A549 (cell line): ENCODE results near the gene CNTN2. TPM values are rescaled to one million over a fixed set of nuclear protein-coding genes. Genes with fewer than 3 reads are reported as not detected.

Experiments used
- ATAC-seq, 2 experiments: fragments of 200-7000 bp in 1 of 2; fragments of >200 bp in 1 of 2; cut with Nextera tagmentation in 1 of 2; cut with Tn5 transposase in 1 of 2; 3 replicates each; pipeline versions ENCODE4 v1.8.0 to v1.9.1; 2018 to 2020; ENCODE audit warnings: mild to moderate bottlenecking in 1 of 2, moderate library complexity in 1 of 2
- CTCF ChIA-PET: fragments of 300-600 bp; sonication (Branson Sonifier 250); formaldehyde crosslinking; extraction: SDS; loops from one replicate; lab custom pipeline; 2021; ENCODE audit warnings: antibody characterized with exemption, inconsistent platforms; lab: Yijun Ruan, JAX
- POLR2A ChIA-PET: fragments of 350-600 bp; formaldehyde crosslinking; extraction: SDS; loops from one replicate; lab custom pipeline; 2021; ENCODE audit warnings: antibody characterized with exemption, inconsistent platforms; lab: Yijun Ruan, JAX
- DNase-seq, 2 experiments: peaks; one replicate each; pipeline versions ENCODE4 v3.0.0 to v3.0.0-alpha.2; 2011 to 2016; ENCODE audit warnings: low read depth in 1 of 2, low spot score in 1 of 2
- FAIRE-seq: peaks from 2 replicates; lab custom pipeline; 2011; peaks lifted over from hg19 to GRCh38; lab: Jason Lieb, UNC
- H3K27ac ChIP-seq, 2 experiments: fragments of >200 bp; sonication (Bioruptor Twin); formaldehyde crosslinking; 3 replicates each; pipeline ENCODE4 v1.5.1; 2016 to 2017
- H3K4me1 ChIP-seq: fragments of >200 bp; sonication (Bioruptor Twin); formaldehyde crosslinking; 3 replicates; pipeline ENCODE4 v1.6.1; 2016
- H3K4me2 ChIP-seq: fragments of >200 bp; sonication (Bioruptor Twin); formaldehyde crosslinking; 3 replicates; pipeline ENCODE4 v1.6.1; 2016
- H3K4me3 ChIP-seq: fragments of >200 bp; sonication (Bioruptor Twin); formaldehyde crosslinking; 3 replicates; pipeline ENCODE4 v1.5.1; 2016
- H3K9me3 ChIP-seq: fragments of >200 bp; sonication (Bioruptor Twin); formaldehyde crosslinking; 3 replicates; pipeline ENCODE4 v1.6.1; 2016
- BHLHE40 ChIP-seq: IDR thresholded peaks from 2 replicates; pipeline ENCODE4 v1.6.1; 2012; ENCODE audit warnings: low read depth, low read length, inconsistent platforms
- CEBPB ChIP-seq, 2 experiments: fragments of >200 bp in 1 of 2; sonication (Bioruptor Twin) in 1 of 2; formaldehyde crosslinking in 1 of 2; IDR thresholded peaks; 2 replicates each; pipeline ENCODE4 v1.6.1; 2012 to 2016
- EP300 ChIP-seq, 2 experiments: fragments of >200 bp; sonication (Bioruptor Twin); formaldehyde crosslinking; IDR thresholded peaks; 2 replicates in 1 of 2; 3 replicates in 1 of 2; pipeline ENCODE4 v1.6.1; 2016 to 2017
- FOXS1 ChIP-seq: fragments of 250-450 bp; sonication (Bioruptor Pico); IDR thresholded peaks from 2 replicates; pipeline ENCODE4 v1.5.0; 2020; ENCODE audit warnings: mild to moderate bottlenecking, moderate library complexity
- HDAC2 ChIP-seq: fragments of 200-600 bp; sonication (generic); IDR thresholded peaks from 2 replicates; pipeline ENCODE4 v1.6.1; 2016
- HOXB13 ChIP-seq: fragments of 250-450 bp; sonication (Bioruptor Pico); IDR thresholded peaks from 2 replicates; pipeline ENCODE4 v1.5.0; 2020; ENCODE audit warnings: low read depth, mild to moderate bottlenecking, moderate library complexity
- JUNB ChIP-seq: fragments of >200 bp; sonication (Bioruptor Twin); formaldehyde crosslinking; IDR thresholded peaks from 2 replicates; pipeline ENCODE4 v1.6.1; 2016
- RAD21 ChIP-seq, 2 experiments: fragments of >200 bp in 1 of 2; sonication (Bioruptor Twin) in 1 of 2; formaldehyde crosslinking in 1 of 2; IDR thresholded peaks in 1 of 2; conservative IDR thresholded peaks in 1 of 2; 2 replicates in 1 of 2; 3 replicates in 1 of 2; pipeline ENCODE4 v1.6.1; 2012 to 2018; ENCODE audit warnings: inconsistent platforms in 1 of 2
- RCOR1 ChIP-seq: fragments of 150-350 bp; IDR thresholded peaks from 2 replicates; pipeline ENCODE4 v1.6.1; 2014; ENCODE audit warnings: antibody characterized with exemption, low read length, low read depth
- SMC3 ChIP-seq: fragments of >200 bp; sonication (Bioruptor Twin); formaldehyde crosslinking; IDR thresholded peaks from 3 replicates; pipeline ENCODE4 v1.6.1; 2018; ENCODE audit warnings: inconsistent platforms
- ZC3H11A ChIP-seq: fragments of 450-650 bp; IDR thresholded peaks from 2 replicates; pipeline ENCODE4 v1.6.1; 2014; ENCODE audit warnings: antibody characterized with exemption, mild to moderate bottlenecking
- ZFP36 ChIP-seq: fragments of 450-650 bp; IDR thresholded peaks from 2 replicates; pipeline ENCODE4 v1.6.1; 2014; ENCODE audit warnings: borderline replicate concordance; ENCODE audit not compliant: partially characterized antibody
- ZNF302 ChIP-seq: fragments of 250-450 bp; sonication (Bioruptor Pico); IDR thresholded peaks from 2 replicates; pipeline ENCODE4 v1.9.0; 2021; ENCODE audit warnings: inconsistent platforms, mild to moderate bottlenecking, moderate library complexity
- ZSCAN20 ChIP-seq: fragments of 250-450 bp; sonication (Bioruptor Pico); IDR thresholded peaks from 2 replicates; pipeline ENCODE4 v1.8.0; 2022; ENCODE audit warnings: mild to moderate bottlenecking, moderate library complexity
- WGBS: methylation state at CpG from one replicate; pipeline ENCODE4 v1.1.6; 2017; ENCODE audit errors: missing lambda C conversion rate; 5-methylcytosine and 5-hydroxymethylcytosine counted together
- polyA plus RNA-seq, 4 experiments: library from polyadenylated mRNA; depleted of rRNA in 3 of 4; stranded (reverse); fragments of >200 nt; fragmentation: RNase III in 1 of 4; extraction: RNeasy Plus Mini Kit Qiagen cat#74134 plus additional on column Dnase treatment in 1 of 4; gene quantifications; 2 replicates in 3 of 4; 3 replicates in 1 of 4; pipeline ENCODE4 v1.2.3, GENCODE V29; 2011 to 2017
- TF ChIP-seq, protein P1 (sequence below): fragments of >200 bp; sonication (Bioruptor Twin); formaldehyde crosslinking; IDR thresholded peaks from 2 replicates; pipeline ENCODE4 v1.6.1; 2016
- TF ChIP-seq, protein P2 (sequence below): fragments of 200-600 bp; sonication (generic); IDR thresholded peaks from 2 replicates; pipeline ENCODE4 v1.6.1; 2016; ENCODE audit warnings: antibody characterized with exemption, mild to moderate bottlenecking, moderate library complexity
- TF ChIP-seq, protein P3 (sequence below): fragments of >200 bp; sonication (Bioruptor Twin); formaldehyde crosslinking; IDR thresholded peaks from 3 replicates; pipeline ENCODE4 v1.5.1; 2016
- TF ChIP-seq, protein P4 (sequence below): IDR thresholded peaks from 2 replicates; pipeline ENCODE4 v1.6.1; 2012

CNTN2 gene
- polyA plus RNA-seq, 2 of the 4 experiments (the other 2 are of a cell fraction), result not detected

DNA sequence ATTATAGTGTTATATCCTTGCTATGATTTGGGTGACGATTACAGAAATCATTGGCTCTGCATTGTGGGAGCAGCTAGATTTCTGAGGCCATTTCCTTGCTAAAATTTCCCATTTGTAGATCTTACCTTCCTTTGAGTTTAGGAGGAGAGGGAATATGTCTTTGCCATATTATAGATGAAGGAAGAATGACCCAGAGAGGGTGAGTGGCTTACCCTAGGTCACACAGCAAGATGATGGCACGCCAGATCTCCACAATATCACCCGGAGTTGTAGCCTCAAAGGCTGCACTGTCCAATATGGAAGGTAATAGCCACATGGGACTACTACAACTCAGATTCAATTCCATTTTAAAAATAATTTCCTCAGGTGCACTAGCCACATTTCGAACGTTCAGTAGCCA is 10.3 kb downstream of the CNTN2 start:
- Histone ChIP-seq H3K4me3 (no peak overlapping the region), H3K9me3 (no peaks in the 10 kb centered on the region), H3K27ac (no peak overlapping the region), H3K4me2 (no peak overlapping the region), H3K4me1 (no peaks in the 10 kb centered on the region)
- FAIRE-seq (no peak), DNase-seq (no peak), ATAC-seq (no peak)
- POLR2A ChIA-PET, result no interaction called here
- TF ChIP-seq RAD21 (conservative IDR thresholded peaks at IDR 0.05 in 1 of 2, IDR thresholded peaks at IDR 0.05 in 1 of 2) (no peak), ZFP36 (peak; percentile 5), EP300 (IDR thresholded peaks at IDR 0.05) (no peak), BHLHE40 (no peak)
- TF ChIP-seq, protein P1, sequence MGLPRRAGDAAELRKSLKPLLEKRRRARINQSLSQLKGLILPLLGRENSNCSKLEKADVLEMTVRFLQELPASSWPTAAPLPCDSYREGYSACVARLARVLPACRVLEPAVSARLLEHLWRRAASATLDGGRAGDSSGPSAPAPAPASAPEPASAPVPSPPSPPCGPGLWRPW, result no peak
- CTCF ChIA-PET, result interaction anchor here (1.0 to 5.9 kb wide), 6 partner anchors 9 to 175 kb away, joined by 4 to 39 read pairs (median 4); no protein-coding TSS in a partner anchor
- 31% methylated on average over 5 of the region's 5 CpGs for WGBS

DNA sequence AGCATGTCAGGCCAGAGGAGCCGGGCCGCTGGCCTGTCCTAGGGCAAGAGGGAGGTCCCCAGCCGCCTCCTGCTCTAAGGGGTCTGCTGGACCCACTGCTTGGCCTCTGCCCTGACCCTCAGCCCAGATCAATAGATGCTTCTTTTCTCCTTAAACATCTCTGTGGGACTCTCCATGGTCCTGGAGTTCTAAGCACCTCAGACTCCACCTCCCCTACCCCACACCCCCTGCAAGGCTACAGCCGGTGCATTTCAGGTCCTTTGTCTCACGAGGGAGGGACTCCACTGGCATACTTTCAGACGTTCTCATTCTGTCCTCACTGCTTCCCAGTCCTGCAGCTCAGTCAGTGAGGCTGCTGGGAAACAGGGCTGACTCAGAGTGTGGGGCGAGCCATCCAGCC is 11.0 kb downstream of the CNTN2 start:
- no peak for DNase-seq
- no peak overlapping the region for H3K4me3 ChIP-seq
- no peak for FAIRE-seq
- WGBS, result 5% methylated on average over 6 of the region's 7 CpGs
- H3K27ac ChIP-seq, result no peak overlapping the region
- CTCF ChIA-PET, result interaction anchor here (1.0 to 5.9 kb wide), 5 partner anchors 8 to 202 kb away, joined by 4 to 39 read pairs (median 9); no protein-coding TSS in a partner anchor
- POLR2A ChIA-PET, result no interaction called here
- no peaks in the 10 kb centered on the region for H3K9me3 ChIP-seq
- H3K4me2 ChIP-seq, result no peak overlapping the region
- H3K4me1 ChIP-seq, result no peaks in the 10 kb centered on the region
- TF ChIP-seq HOXB13 (CRISPR knock-in tag) (no peak), ZNF302 (no peak), FOXS1 (CRISPR knock-in tag) (no peak), ZC3H11A (no peak), HDAC2 (no peak)
- TF ChIP-seq, protein P2, sequence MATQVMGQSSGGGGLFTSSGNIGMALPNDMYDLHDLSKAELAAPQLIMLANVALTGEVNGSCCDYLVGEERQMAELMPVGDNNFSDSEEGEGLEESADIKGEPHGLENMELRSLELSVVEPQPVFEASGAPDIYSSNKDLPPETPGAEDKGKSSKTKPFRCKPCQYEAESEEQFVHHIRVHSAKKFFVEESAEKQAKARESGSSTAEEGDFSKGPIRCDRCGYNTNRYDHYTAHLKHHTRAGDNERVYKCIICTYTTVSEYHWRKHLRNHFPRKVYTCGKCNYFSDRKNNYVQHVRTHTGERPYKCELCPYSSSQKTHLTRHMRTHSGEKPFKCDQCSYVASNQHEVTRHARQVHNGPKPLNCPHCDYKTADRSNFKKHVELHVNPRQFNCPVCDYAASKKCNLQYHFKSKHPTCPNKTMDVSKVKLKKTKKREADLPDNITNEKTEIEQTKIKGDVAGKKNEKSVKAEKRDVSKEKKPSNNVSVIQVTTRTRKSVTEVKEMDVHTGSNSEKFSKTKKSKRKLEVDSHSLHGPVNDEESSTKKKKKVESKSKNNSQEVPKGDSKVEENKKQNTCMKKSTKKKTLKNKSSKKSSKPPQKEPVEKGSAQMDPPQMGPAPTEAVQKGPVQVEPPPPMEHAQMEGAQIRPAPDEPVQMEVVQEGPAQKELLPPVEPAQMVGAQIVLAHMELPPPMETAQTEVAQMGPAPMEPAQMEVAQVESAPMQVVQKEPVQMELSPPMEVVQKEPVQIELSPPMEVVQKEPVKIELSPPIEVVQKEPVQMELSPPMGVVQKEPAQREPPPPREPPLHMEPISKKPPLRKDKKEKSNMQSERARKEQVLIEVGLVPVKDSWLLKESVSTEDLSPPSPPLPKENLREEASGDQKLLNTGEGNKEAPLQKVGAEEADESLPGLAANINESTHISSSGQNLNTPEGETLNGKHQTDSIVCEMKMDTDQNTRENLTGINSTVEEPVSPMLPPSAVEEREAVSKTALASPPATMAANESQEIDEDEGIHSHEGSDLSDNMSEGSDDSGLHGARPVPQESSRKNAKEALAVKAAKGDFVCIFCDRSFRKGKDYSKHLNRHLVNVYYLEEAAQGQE, result peak; percentile 65; the same call in 1 of the 2 replicates
- TF ChIP-seq, protein P3, sequence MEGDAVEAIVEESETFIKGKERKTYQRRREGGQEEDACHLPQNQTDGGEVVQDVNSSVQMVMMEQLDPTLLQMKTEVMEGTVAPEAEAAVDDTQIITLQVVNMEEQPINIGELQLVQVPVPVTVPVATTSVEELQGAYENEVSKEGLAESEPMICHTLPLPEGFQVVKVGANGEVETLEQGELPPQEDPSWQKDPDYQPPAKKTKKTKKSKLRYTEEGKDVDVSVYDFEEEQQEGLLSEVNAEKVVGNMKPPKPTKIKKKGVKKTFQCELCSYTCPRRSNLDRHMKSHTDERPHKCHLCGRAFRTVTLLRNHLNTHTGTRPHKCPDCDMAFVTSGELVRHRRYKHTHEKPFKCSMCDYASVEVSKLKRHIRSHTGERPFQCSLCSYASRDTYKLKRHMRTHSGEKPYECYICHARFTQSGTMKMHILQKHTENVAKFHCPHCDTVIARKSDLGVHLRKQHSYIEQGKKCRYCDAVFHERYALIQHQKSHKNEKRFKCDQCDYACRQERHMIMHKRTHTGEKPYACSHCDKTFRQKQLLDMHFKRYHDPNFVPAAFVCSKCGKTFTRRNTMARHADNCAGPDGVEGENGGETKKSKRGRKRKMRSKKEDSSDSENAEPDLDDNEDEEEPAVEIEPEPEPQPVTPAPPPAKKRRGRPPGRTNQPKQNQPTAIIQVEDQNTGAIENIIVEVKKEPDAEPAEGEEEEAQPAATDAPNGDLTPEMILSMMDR, result no peak
- ATAC-seq, result peak in 1 of 2 experiments; percentile 18; a peak in 3 of 6 replicates

DNA sequence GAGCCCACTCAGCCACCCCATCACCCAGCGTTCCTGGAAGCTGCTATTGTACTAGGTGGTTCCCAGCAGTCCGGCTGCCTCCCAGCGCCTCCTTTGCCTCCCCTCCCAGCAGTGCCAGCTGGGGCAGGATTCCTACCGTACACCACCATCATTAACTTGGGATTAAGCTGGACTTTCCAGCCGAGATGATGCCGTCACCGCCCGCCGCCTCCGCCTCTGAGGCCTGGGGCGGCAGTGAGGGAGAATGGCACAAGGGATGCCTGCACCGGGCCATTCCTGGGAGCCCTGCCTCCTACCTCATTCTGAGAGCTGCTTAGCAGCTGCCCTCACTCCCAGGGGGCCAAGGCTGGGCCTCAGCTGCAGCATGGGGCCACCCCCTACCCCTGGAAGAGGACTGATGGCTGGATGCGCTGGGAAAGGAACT is 13.2 kb downstream of the CNTN2 start:
- Histone ChIP-seq H3K9me3 (no peaks in the 10 kb centered on the region), H3K27ac (no peak overlapping the region), H3K4me3 (no peak overlapping the region), H3K4me1 (no peaks in the 10 kb centered on the region), H3K4me2 (no peak overlapping the region)
- ChIA-PET POLR2A (no interaction called here), CTCF (interaction anchor here (0.8 to 5.9 kb wide), 6 partner anchors 10 to 249 kb away, joined by 3 to 32 read pairs (median 5); no protein-coding TSS in a partner anchor)
- FAIRE-seq (no peak), ATAC-seq (no peak), DNase-seq (no peak)
- 38% methylated on average over 7 of the region's 13 CpGs for WGBS
- TF ChIP-seq SMC3 (no peak), CEBPB (IDR thresholded peaks at IDR 0.05) (no peak), ZSCAN20 (CRISPR knock-in tag) (no peak), ZC3H11A (no peak), RCOR1 (no peak), HDAC2 (no peak), JUNB (no peak)
- TF ChIP-seq, protein P2, result no peak
- TF ChIP-seq, protein P4, sequence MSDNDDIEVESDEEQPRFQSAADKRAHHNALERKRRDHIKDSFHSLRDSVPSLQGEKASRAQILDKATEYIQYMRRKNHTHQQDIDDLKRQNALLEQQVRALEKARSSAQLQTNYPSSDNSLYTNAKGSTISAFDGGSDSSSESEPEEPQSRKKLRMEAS, result no peak
